Measurements from ENCODE around the gene ZNF346. TPM values are rescaled to one million over a fixed set of nuclear protein-coding genes. Genes with fewer than 3 reads are reported as not detected.
"Not testable (repeated sequence)": the region's sequence is repeated elsewhere in the genome, so short reads cannot be mapped to it uniquely, and the experiment has no call there.

ZNF346 gene
- 10 to 100 TPM; 14.4 to 22.9 (median 18.5) TPM for total RNA-seq

- H3K27me3 ChIP-seq: no peaks in the 10 kb centered on the region
- peak within 1 kb of the TSS; percentile 81 to 92 (median 87) for H3K27ac ChIP-seq (replicated peaks in 1 of 4)
- 1% methylated on average over 51 of the region's 77 CpGs for WGBS
- intact Hi-C loops (cut with DNase I): no loop called here
- DNase-seq (ENCODE audit: extremely low spot score): peak; percentile 96
- H3K4me3 ChIP-seq: peak within 1 kb of the TSS; percentile 68 to 97 (median 72)
- peaks cover 0 to 7% (median 1%) of the 10 kb centered on the region in 4 donors for H3K36me3 ChIP-seq
- no peaks in the 10 kb centered on the region for H3K9me3 ChIP-seq
- H3K4me1 ChIP-seq: peaks cover 19 to 41% (median 25%) of the 10 kb centered on the region in 4 donors
- TF ChIP-seq EP300 (IDR thresholded peaks at IDR 0.05): no peak
- TF ChIP-seq POLR2AphosphoS5 (IDR thresholded peaks at IDR 0.05): peak; percentile 60 to 82
- TF ChIP-seq CTCF (IDR thresholded peaks at IDR 0.05): peak; percentile 50 to 59 (median 58)
- TF ChIP-seq POLR2A (IDR thresholded peaks at IDR 0.05; ENCODE audit: low read depth): no peak
Measured at GRCh38 chr5:177022386-177023302, at the start of gene ZNF346. Gene ZNF346, plus strand, starts transcription at chr5:177022696. Its CDS starts 43 bp downstream, at chr5:177022739.

GRCh38 chr5:176979669-176980068 is 42.8 kb upstream of the ZNF346 start:
- intact Hi-C loops (cut with DNase I): no loop called here
- Histone ChIP-seq H3K9me3 (no peaks in the 10 kb centered on the region), H3K27ac (replicated peaks in 1 of 4) (no peak overlapping the region), H3K27me3 (no peaks in the 10 kb centered on the region), H3K4me1 (peaks cover 0 to 5% (median 3%) of the 10 kb centered on the region in 4 donors), H3K36me3 (peaks cover 31 to 52% (median 31%) of the 10 kb centered on the region in 4 donors), H3K4me3 (no peak overlapping the region)
- no peak for TF ChIP-seq POLR2AphosphoS5 (IDR thresholded peaks at IDR 0.05)
- TF ChIP-seq EP300 (IDR thresholded peaks at IDR 0.05): no peak
- TF ChIP-seq CTCF (IDR thresholded peaks at IDR 0.05): no peak
- TF ChIP-seq POLR2A (IDR thresholded peaks at IDR 0.05; ENCODE audit: low read depth): no peak
- DNase-seq (ENCODE audit: extremely low spot score): no peak
- 92% methylated on average over 3 of the region's 3 CpGs for WGBS

- Histone ChIP-seq H3K9me3 (no peaks in the 10 kb centered on the region), H3K27ac (replicated peaks in 1 of 4) (no peak overlapping the region), H3K4me1 (peaks cover 0 to 10% (median 5%) of the 10 kb centered on the region in 4 donors), H3K36me3 (peaks cover 28 to 49% (median 30%) of the 10 kb centered on the region in 4 donors), H3K4me3 (no peak overlapping the region), H3K27me3 (no peaks in the 10 kb centered on the region)
- no peak for TF ChIP-seq POLR2A (IDR thresholded peaks at IDR 0.05; ENCODE audit: low read depth)
- intact Hi-C loops (cut with DNase I): no loop called here
- no peak for DNase-seq (ENCODE audit: extremely low spot score)
- 87% methylated on average over 7 of the region's 7 CpGs for WGBS
Measured at GRCh38 chr5:176980818-176981217, 41.7 kb upstream of the ZNF346 start.

- intact Hi-C loops (cut with DNase I); H3K27ac ChIP-seq (replicated peaks in 1 of 4); H3K27me3 ChIP-seq; H3K9me3 ChIP-seq; DNase-seq (ENCODE audit: extremely low spot score); H3K4me3 ChIP-seq: not testable (repeated sequence)
- Histone ChIP-seq H3K4me1 (peaks cover 0 to 16% (median 9%) of the 10 kb centered on the region in 4 donors), H3K36me3 (peaks cover 28 to 42% (median 32%) of the 10 kb centered on the region in 4 donors)
- 84% methylated on average over 13 of the region's 13 CpGs for WGBS
Measured at GRCh38 chr5:176983112-176983511, 39.4 kb upstream of the ZNF346 start.

GRCh38 chr5:176983593-176983992 is 38.9 kb upstream of the ZNF346 start:
- H3K27ac ChIP-seq (replicated peaks in 1 of 4); DNase-seq (ENCODE audit: extremely low spot score); H3K9me3 ChIP-seq; H3K4me3 ChIP-seq; H3K27me3 ChIP-seq; intact Hi-C loops (cut with DNase I): not testable (repeated sequence)
- Histone ChIP-seq H3K36me3 (peaks cover 28 to 40% (median 32%) of the 10 kb centered on the region in 4 donors), H3K4me1 (peaks cover 0 to 16% (median 9%) of the 10 kb centered on the region in 4 donors)
- WGBS: 95% methylated on average over 4 of the region's 21 CpGs

- 95% methylated on average over 19 of the region's 28 CpGs for WGBS
- H3K27ac ChIP-seq (replicated peaks in 1 of 4); H3K4me3 ChIP-seq; intact Hi-C loops (cut with DNase I); DNase-seq (ENCODE audit: extremely low spot score); H3K27me3 ChIP-seq; H3K9me3 ChIP-seq: not testable (repeated sequence)
- peaks cover 0 to 16% (median 9%) of the 10 kb centered on the region in 4 donors for H3K4me1 ChIP-seq
- peaks cover 24 to 34% (median 28%) of the 10 kb centered on the region in 4 donors for H3K36me3 ChIP-seq
Measured at GRCh38 chr5:176984176-176984575, 38.3 kb upstream of the ZNF346 start.
